SK-N-SH treated with all-trans-retinoic acid at 6 μM for 48 hours (cell line): Measurements from ENCODE around the gene ARRDC2.

Source experiments
- RARB ChIP-seq: fragments of 250-450 bp; sonication (Bioruptor Pico); IDR thresholded peaks from 2 replicates; pipeline ENCODE4 v1.8.0; 2021; ENCODE audit warnings: mild to moderate bottlenecking, moderate library complexity
- TOX ChIP-seq: fragments of 250-450 bp; sonication (Bioruptor Pico); IDR thresholded peaks from 2 replicates; pipeline ENCODE4 v1.8.0; 2021; ENCODE audit warnings: mild to moderate bottlenecking, moderate library complexity, borderline replicate concordance
- ZNF8 ChIP-seq: fragments of 450-650 bp; formaldehyde crosslinking; IDR thresholded peaks from 2 replicates; pipeline ENCODE4 v1.5.0; 2020; ENCODE audit warnings: mild to moderate bottlenecking, moderate library complexity

DNA sequence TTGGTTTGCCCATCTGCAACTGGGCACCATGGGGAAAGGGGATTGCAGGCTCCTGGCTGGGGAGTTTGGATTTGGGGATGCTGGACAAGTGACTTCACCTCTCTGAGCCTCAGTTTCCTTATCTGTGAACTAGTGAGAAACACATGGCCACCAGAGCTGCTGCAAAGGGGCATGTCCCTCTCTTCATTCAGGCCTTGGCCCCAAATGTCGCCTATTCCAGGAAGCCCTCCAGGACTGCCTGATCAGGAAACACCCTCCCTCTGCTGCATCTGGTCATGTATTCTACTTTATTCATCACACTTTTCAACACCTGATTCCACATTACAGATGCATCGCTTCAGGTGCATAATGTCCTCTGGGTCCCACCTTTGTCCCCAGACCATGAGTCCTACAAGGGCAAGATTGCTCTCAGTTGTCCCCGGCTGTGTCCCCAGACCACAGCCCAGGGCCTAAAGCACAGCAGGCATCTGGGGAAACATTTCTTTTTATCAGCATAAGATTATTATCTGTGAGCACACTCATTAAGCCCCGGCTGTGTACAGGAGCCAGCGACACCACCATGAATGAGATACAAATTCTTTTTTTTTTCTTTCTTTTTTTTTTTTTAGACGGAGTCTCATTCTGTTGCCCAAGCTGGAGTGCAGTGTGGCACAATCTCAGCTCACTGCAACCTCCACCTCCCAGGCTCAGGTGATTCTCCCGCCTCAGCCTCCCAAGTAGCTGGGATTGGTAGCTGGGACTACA is 37.5 kb downstream of the ARRDC2 start:
- TF ChIP-seq RARB (CRISPR knock-in tag) (no peak), ZNF8 (CRISPR knock-in tag) (no peak), TOX (CRISPR knock-in tag) (no peak)
